PC-3 (cell line): ENCODE results near the gene PLA2G4D. TPM values are rescaled to one million over a fixed set of nuclear protein-coding genes. Genes with fewer than 3 reads are reported as not detected.
A peak's percentile ranks its signal among the peaks of the same experiment; 100 is the strongest.

Experiments
- ATAC-seq: fragments of 200-7000 bp; cut with Tn5 transposase; 2 replicates; pipeline ENCODE4 v1.9.1; 2020; ENCODE audit warnings: mild to moderate bottlenecking, moderate library complexity
- BruUV-seq: library from RNA; stranded (reverse); fragments of 400-500 nt; replicated peaks from 2 replicates; lab custom pipeline; 2021; lab: Mats Ljungman, UMichigan
- CTCF ChIA-PET: fragments of 300-600 bp; sonication (Branson Sonifier 250); formaldehyde crosslinking; loops from one replicate; lab custom pipeline; 2022; ENCODE audit warnings: antibody characterized with exemption; lab: Charles Lee
- POLR2A ChIA-PET: fragments of 300-600 bp; sonication (Branson Sonifier 250); formaldehyde crosslinking; loops from one replicate; lab custom pipeline; 2022; ENCODE audit warnings: antibody characterized with exemption; ENCODE audit not compliant: unreplicated experiment; lab: Charles Lee
- DNase-seq: peaks from one replicate; pipeline ENCODE4 v3.0.0-alpha.2; 2015
- H2AFZ ChIP-seq: fragments of 300-600 bp; sonication (generic); 2 replicates; pipeline ENCODE4 v1.6.0; 2016; ENCODE audit warnings: antibody characterized with exemption, low read length
- H3F3A ChIP-seq: fragments of 300-600 bp; sonication (generic); one replicate; pipeline ENCODE4 v1.6.0; 2017; ENCODE audit warnings: antibody characterized with exemption, low read length, control low read depth, mild to moderate bottlenecking; ENCODE audit not compliant: unreplicated experiment
- H3K27ac ChIP-seq: fragments of 300-600 bp; sonication (generic); 2 replicates; pipeline ENCODE4 v1.5.1; 2016; ENCODE audit warnings: mild to moderate bottlenecking, low read length
- H3K27me3 ChIP-seq: fragments of 300-600 bp; sonication (generic); 2 replicates; pipeline ENCODE4 v1.6.1; 2016; ENCODE audit warnings: low read length, mixed read lengths
- H3K36me3 ChIP-seq: fragments of 300-600 bp; sonication (generic); 2 replicates; pipeline ENCODE4 v1.6.1; 2016; ENCODE audit warnings: low read depth, mixed run types, low read length, mixed read lengths
- H3K4me1 ChIP-seq: fragments of 300-600 bp; sonication (generic); 2 replicates; pipeline ENCODE4 v1.5.1; 2016; ENCODE audit warnings: low read length; ENCODE audit not compliant: insufficient read depth
- H3K4me2 ChIP-seq: fragments of 300-600 bp; sonication (generic); 2 replicates; pipeline ENCODE4 v1.6.0; 2016; ENCODE audit warnings: low read length
- H3K4me3 ChIP-seq: fragments of 300-600 bp; sonication (generic); 2 replicates; pipeline ENCODE4 v1.5.1; 2016; ENCODE audit warnings: mild to moderate bottlenecking, low read length, mixed read lengths
- H3K79me2 ChIP-seq: fragments of 300-600 bp; sonication (generic); 2 replicates; pipeline ENCODE4 v1.6.1; 2017; ENCODE audit warnings: low read length, mixed read lengths
- H3K9ac ChIP-seq: fragments of 300-600 bp; sonication (generic); 2 replicates; pipeline ENCODE4 v1.6.0; 2016; ENCODE audit warnings: mild to moderate bottlenecking, low read length
- H3K9me2 ChIP-seq: fragments of 300-600 bp; sonication (generic); replicated peaks from 2 replicates; pipeline ENCODE4 v1.6.1; 2016; ENCODE audit warnings: mixed run types, low read length, mixed read lengths
- H3K9me3 ChIP-seq: fragments of 300-600 bp; sonication (generic); 2 replicates; pipeline ENCODE4 v1.6.1; 2016; ENCODE audit warnings: low read length, mixed read lengths
- H4K20me1 ChIP-seq: fragments of 300-600 bp; sonication (generic); 2 replicates; pipeline ENCODE4 v1.6.1; 2016; ENCODE audit warnings: low read length, mixed read lengths
- CTCF ChIP-seq: fragments of 300-600 bp; sonication (generic); conservative IDR thresholded peaks from 2 replicates; pipeline ENCODE4 v1.5.1; 2017; ENCODE audit warnings: antibody characterized with exemption, low read depth, mild to moderate bottlenecking, low read length
- EZH2 ChIP-seq: fragments of 300-600 bp; sonication (generic); IDR thresholded peaks from one replicate; pipeline ENCODE4 v1.6.1; 2017; ENCODE audit warnings: antibody characterized with exemption, mild to moderate bottlenecking, low read length; ENCODE audit not compliant: unreplicated experiment
- EZH2phosphoT487 ChIP-seq: fragments of 300-600 bp; sonication (generic); IDR thresholded peaks from 2 replicates; pipeline ENCODE4 v1.6.1; 2018; ENCODE audit warnings: mild to moderate bottlenecking, antibody characterized with exemption, low read length, borderline replicate concordance
- intact Hi-C: fragments of 100-400 bp; cut with micrococcal nuclease; formaldehyde crosslinking; loops from 2 replicates; pipeline ENCODE4 v1.9.0; 2023
- total RNA-seq: library from RNA; depleted of rRNA; stranded (reverse); fragments of >200 nt; gene quantifications from 2 replicates; pipeline ENCODE4 v1.2.3, GENCODE V29; 2014

The PLA2G4D gene
- total RNA-seq, 1 experiment from 2014 or later = 0.55 TPM

- Histone ChIP-seq H2AFZ (no peak overlapping the region), H3K9ac (no peak overlapping the region), H3K79me2 (no peaks in the 10 kb centered on the region), H4K20me1 (no peaks in the 10 kb centered on the region), H3K4me1 (peaks cover 17% of the 10 kb centered on the region), H3K36me3 (no peaks in the 10 kb centered on the region), H3K4me3 (no peak overlapping the region), H3F3A (no peaks in the 10 kb centered on the region), H3K27ac (no peak overlapping the region), H3K9me3 (no peaks in the 10 kb centered on the region), H3K27me3 (no peaks in the 10 kb centered on the region), H3K9me2 (no peaks in the 10 kb centered on the region), H3K4me2 (no peak overlapping the region)
- ChIA-PET CTCF (interaction anchor here (0.9 to 1.1 kb wide), 2 partner anchors 53 to 267 kb away, joined by 3 to 8 read pairs; no protein-coding TSS in a partner anchor), POLR2A (interaction anchor here (0.6 kb wide), 1 partner anchor 165 kb away, joined by 3 read pairs; no protein-coding TSS in a partner anchor)
- no TSS peak for BruUV-seq
- DNase-seq (peak; percentile 81), ATAC-seq (peak; percentile 50)
- TF ChIP-seq EZH2 = no peak
- peak; percentile 88 for TF ChIP-seq CTCF
- TF ChIP-seq EZH2phosphoT487 = no peak
- intact Hi-C loops = loop anchor here (1.0 kb wide), 2 partner anchors 71 to 146 kb away; no protein-coding TSS in a partner anchor
These were observed 43.3 kb upstream of the PLA2G4D start for GRCh38 chr15:42137461-42138261.

GRCh38 chr15:42136513-42136912 lies 42.2 kb upstream of the PLA2G4D start:
- H3K36me3 ChIP-seq = no peaks in the 10 kb centered on the region
- H3K27me3 ChIP-seq = no peaks in the 10 kb centered on the region
- H3K4me3 ChIP-seq = no peak overlapping the region
- intact Hi-C loops = no loop called here
- DNase-seq (peak; percentile 53), ATAC-seq (no peak)
- H3K9me3 ChIP-seq = no peaks in the 10 kb centered on the region
- H3K4me2 ChIP-seq = no peak overlapping the region
- H3K79me2 ChIP-seq = no peaks in the 10 kb centered on the region
- H3F3A ChIP-seq = no peaks in the 10 kb centered on the region
- H3K9ac ChIP-seq = no peak overlapping the region
- POLR2A ChIA-PET = no interaction called here
- CTCF ChIA-PET = no interaction called here
- no peak overlapping the region for H2AFZ ChIP-seq
- TF ChIP-seq EZH2phosphoT487 = no peak
- no peak for TF ChIP-seq CTCF
- no peak for TF ChIP-seq EZH2
- H3K9me2 ChIP-seq = no peaks in the 10 kb centered on the region
- H3K27ac ChIP-seq = no peak overlapping the region
- no TSS peak for BruUV-seq
- H3K4me1 ChIP-seq = peaks cover 17% of the 10 kb centered on the region
- no peaks in the 10 kb centered on the region for H4K20me1 ChIP-seq

- H3K36me3 ChIP-seq = no peaks in the 10 kb centered on the region
- ChIA-PET POLR2A (interaction anchor here (0.6 kb wide), 1 partner anchor 17 kb away, joined by 4 read pairs; no protein-coding TSS in a partner anchor), CTCF (interaction anchor here (3.8 kb wide), 1 partner anchor 51 kb away, joined by 19 read pairs; no protein-coding TSS in a partner anchor)
- no peaks in the 10 kb centered on the region for H3K9me2 ChIP-seq
- no peak overlapping the region for H3K4me2 ChIP-seq
- no peaks in the 10 kb centered on the region for H3K9me3 ChIP-seq
- peaks cover 17% of the 10 kb centered on the region for H3K4me1 ChIP-seq
- no peak overlapping the region for H3K27ac ChIP-seq
- no TSS peak for BruUV-seq
- no peaks in the 10 kb centered on the region for H3K27me3 ChIP-seq
- H2AFZ ChIP-seq = no peak overlapping the region
- TF ChIP-seq CTCF (no peak), EZH2 (no peak), EZH2phosphoT487 (no peak)
- H3F3A ChIP-seq = no peaks in the 10 kb centered on the region
- DNase-seq (no peak), ATAC-seq (peak; percentile 25)
- no peaks in the 10 kb centered on the region for H3K79me2 ChIP-seq
- H3K4me3 ChIP-seq = no peak overlapping the region
- H4K20me1 ChIP-seq = no peaks in the 10 kb centered on the region
- H3K9ac ChIP-seq = no peak overlapping the region
- intact Hi-C loops = loop anchor here (1.0 kb wide), 1 partner anchor 51 kb away; no protein-coding TSS in a partner anchor
These were observed 41.0 kb upstream of the PLA2G4D start for GRCh38 chr15:42135351-42135750.
